22Rv1 (cell line): ENCODE results near the gene GPRC5A.

Experiments used
- CTCF ChIP-seq: fragments of 450-650 bp; IDR thresholded peaks from 2 replicates; pipeline ENCODE4 v1.5.1; 2017; ENCODE audit warnings: mild to moderate bottlenecking
- ZFX ChIP-seq: fragments of 450-650 bp; IDR thresholded peaks from 2 replicates; pipeline ENCODE4 v1.6.1; 2017; ENCODE audit warnings: antibody characterized with exemption, borderline replicate concordance

GRCh38 chr12:12919666-12920435 is 28.5 kb downstream of the GPRC5A start:
- no peak for TF ChIP-seq CTCF
- TF ChIP-seq ZFX: no peak
